Gastroesophageal sphincter (tissue), 4 donors: Measurements from ENCODE around the gene XYLT2. TPM values are rescaled to one million over a fixed set of nuclear protein-coding genes. Genes with fewer than 3 reads are reported as not detected.
A peak's percentile ranks its signal among the peaks of the same experiment; 100 is the strongest.

Source experiments
- ATAC-seq: fragments of 150-250 bp; one replicate; pipeline ENCODE4 v1.9.1; 2016; ENCODE audit warnings: mild to moderate bottlenecking, moderate library complexity
- H3K27ac ChIP-seq, 4 donors: fragments of 200-600 bp; sonication (generic) in 3 of 4; 1 replicate in 3 of 4; 2 replicates in 1 of 4; pipeline ENCODE4 v1.5.1; 2016 to 2019
- H3K27me3 ChIP-seq: fragments of 200-600 bp; sonication (generic); one replicate; pipeline ENCODE4 v1.5.1; 2019
- H3K36me3 ChIP-seq, 2 donors: fragments of 200-600 bp; sonication (generic); one replicate each; pipeline ENCODE4 v1.5.1; 2019; ENCODE audit warnings: control low read depth in 1 of 2
- H3K4me1 ChIP-seq, 3 donors: fragments of 200-600 bp; sonication (generic); 1 replicate in 2 of 3; 2 replicates in 1 of 3; pipeline ENCODE4 v1.5.1; 2016 to 2019; ENCODE audit warnings: control low read depth in 2 of 3
- H3K4me3 ChIP-seq, 2 donors: fragments of 200-600 bp; sonication (generic); one replicate each; pipeline ENCODE4 v1.5.1; 2019; ENCODE audit warnings: mild to moderate bottlenecking in 1 of 2, moderate library complexity in 1 of 2
- H3K9me3 ChIP-seq, 3 donors: fragments of 200-600 bp; sonication (generic); one replicate each; pipeline ENCODE4 v1.5.1; 2017 to 2019; ENCODE audit warnings: control low read depth in 2 of 3
- CTCF ChIP-seq, 4 experiments: fragments of 200-600 bp in 2 of 4; fragments of 450-650 bp in 2 of 4; sonication (generic) in 1 of 4; IDR thresholded peaks; one replicate each; pipeline ENCODE4 v1.5.1; 2017 to 2019; ENCODE audit warnings: antibody characterized with exemption in 4 of 4, mild to moderate bottlenecking in 2 of 4, moderate library complexity in 2 of 4
- EP300 ChIP-seq: sonication (generic); formaldehyde crosslinking; IDR thresholded peaks from one replicate; pipeline ENCODE4 v1.6.1; 2017; ENCODE audit warnings: antibody characterized with exemption, mild to moderate bottlenecking
- POLR2A ChIP-seq, 2 donors: fragments of 450-650 bp; IDR thresholded peaks; one replicate each; pipeline ENCODE4 v1.6.1; 2017; ENCODE audit warnings: antibody characterized with exemption in 2 of 2, mild to moderate bottlenecking in 2 of 2, moderate library complexity in 1 of 2
- POLR2AphosphoS5 ChIP-seq: sonication (generic); formaldehyde crosslinking; IDR thresholded peaks from one replicate; pipeline ENCODE4 v1.6.1; 2017; ENCODE audit warnings: antibody characterized with exemption
- WGBS, 2 donors: methylation state at CpG; one replicate each; pipeline ENCODE4 v1.1.5; 2018; ENCODE audit warnings: low coverage in 1 of 2; 5-methylcytosine and 5-hydroxymethylcytosine counted together
- total RNA-seq, 4 donors: library from RNA; depleted of rRNA; stranded (reverse); fragments of >200 nt; gene quantifications; one replicate each; pipeline ENCODE4 v1.1.0, GENCODE V29; 2016

Gene XYLT2
- total RNA-seq, 4 donors from 2014 or later = 19.4 to 30.7 (median 23.4) TPM

GRCh38 chr17:50393700-50394099, 47.8 kb downstream of the XYLT2 start:
- H3K4me1 ChIP-seq = peaks cover 0 to 35% (median 17%) of the 10 kb centered on the region in 3 donors
- no peak for ATAC-seq
- no peaks in the 10 kb centered on the region for H3K27me3 ChIP-seq
- no peak for TF ChIP-seq CTCF (IDR thresholded peaks at IDR 0.05)
- TF ChIP-seq EP300 = no peak
- no peak for TF ChIP-seq POLR2A (IDR thresholded peaks at IDR 0.05)
- TF ChIP-seq POLR2AphosphoS5 = no peak
- H3K4me3 ChIP-seq = no peak overlapping the region
- 90% methylated on average over 4 to 5 of the region's 5 CpGs for WGBS, 2 donors
- H3K9me3 ChIP-seq = no peaks in the 10 kb centered on the region
- H3K27ac ChIP-seq = no peak overlapping the region
- peaks cover 0 to 67% of the 10 kb centered on the region in 2 donors for H3K36me3 ChIP-seq

DNA sequence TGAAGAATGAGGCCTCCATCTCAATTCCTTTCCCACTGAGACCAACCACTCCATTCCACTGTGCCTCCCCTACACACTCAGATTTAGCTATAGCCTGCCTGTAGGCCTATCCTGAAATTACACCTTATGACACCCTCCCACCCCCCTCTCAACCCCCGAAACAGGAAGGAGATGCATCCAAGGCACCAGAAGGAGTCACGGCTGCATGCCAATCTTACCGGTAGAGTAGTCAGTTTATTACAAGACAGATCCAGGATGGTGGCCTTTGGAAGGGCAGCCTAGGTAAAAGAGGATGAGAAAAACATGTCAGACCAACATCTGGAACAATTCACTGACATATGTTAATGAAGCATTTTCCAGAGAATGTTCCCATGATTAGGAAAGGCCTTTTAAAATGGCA, 48.8 kb downstream of the XYLT2 start:
- Histone ChIP-seq H3K27ac (no peak overlapping the region), H3K4me3 (no peak overlapping the region), H3K4me1 (peaks cover 0 to 35% (median 17%) of the 10 kb centered on the region in 3 donors), H3K36me3 (peaks cover 0 to 57% of the 10 kb centered on the region in 2 donors), H3K9me3 (no peaks in the 10 kb centered on the region), H3K27me3 (no peaks in the 10 kb centered on the region)
- TF ChIP-seq CTCF (IDR thresholded peaks at IDR 0.05) (no peak), EP300 (no peak), POLR2AphosphoS5 (no peak), POLR2A (IDR thresholded peaks at IDR 0.05) (no peak)
- 18% methylated on average over 3 of the region's 3 CpGs; no CpG with 5 or more reads in 1 of the 2 donors for WGBS, 2 donors
- ATAC-seq = no peak

GRCh38 chr17:50396261-50397110, 50.6 kb downstream of the XYLT2 start:
- peaks cover 0 to 35% (median 17%) of the 10 kb centered on the region in 3 donors for H3K4me1 ChIP-seq
- peak overlapping the region; percentile 20 to 86 (median 77) for H3K27ac ChIP-seq
- 5 to 7% methylated on average over 10 to 17 of the region's 30 CpGs for WGBS, 2 donors
- peak; percentile 25 for ATAC-seq
- H3K27me3 ChIP-seq = no peaks in the 10 kb centered on the region
- peak overlapping the region; percentile 51 to 94 for H3K4me3 ChIP-seq
- TF ChIP-seq CTCF (IDR thresholded peaks at IDR 0.05) (no peak), POLR2A (IDR thresholded peaks at IDR 0.05) (no peak), POLR2AphosphoS5 (no peak), EP300 (no peak)
- H3K9me3 ChIP-seq = no peaks in the 10 kb centered on the region
- peaks cover 0 to 39% of the 10 kb centered on the region in 2 donors for H3K36me3 ChIP-seq

GRCh38 chr17:50397111-50397918, 51.4 kb downstream of the XYLT2 start, which contains the start of gene LRRC59:
Gene LRRC59, minus strand, starts transcription at chr17:50397523. Its CDS starts 206 bp downstream, at chr17:50397317.
- H3K4me1 ChIP-seq = peaks cover 0 to 35% (median 17%) of the 10 kb centered on the region in 3 donors
- WGBS, 2 donors = 3 to 8% methylated on average over 4 to 5 of the region's 70 CpGs
- peak within 1 kb of the TSS; percentile 51 to 94 for H3K4me3 ChIP-seq
- no peaks in the 10 kb centered on the region for H3K27me3 ChIP-seq
- TF ChIP-seq CTCF (IDR thresholded peaks at IDR 0.05) = peak; percentile 83 to 98 (median 88)
- peak; percentile 78 to 85 for TF ChIP-seq POLR2A (IDR thresholded peaks at IDR 0.05)
- no peak for TF ChIP-seq EP300
- TF ChIP-seq POLR2AphosphoS5 = peak; percentile 96
- peak; percentile 98 for ATAC-seq
- no peaks in the 10 kb centered on the region for H3K9me3 ChIP-seq
- peak within 1 kb of the TSS; percentile 20 to 86 (median 77) for H3K27ac ChIP-seq
- peaks cover 0 to 31% of the 10 kb centered on the region in 2 donors for H3K36me3 ChIP-seq
